Neural cell (in vitro differentiated cells): ENCODE data around the gene DKK1. TPM values are rescaled to one million over a fixed set of nuclear protein-coding genes. Genes with fewer than 3 reads are reported as not detected.

Experiments used
- H2AFZ ChIP-seq: fragments of 200-600, 300-800 bp; sonication (generic), shearing (Covaris generic); 2 replicates; pipeline ENCODE4 v1.6.0; 2014; ENCODE audit warnings: low read depth, mild to moderate bottlenecking, antibody characterized with exemption, low read length, moderate library complexity
- H3F3A ChIP-seq: fragments of 200-600 bp; shearing (Covaris generic); 2 replicates; pipeline ENCODE4 v1.6.1; 2016; ENCODE audit warnings: mild to moderate bottlenecking, moderate library complexity, mixed read lengths, antibody characterized with exemption, low read length; ENCODE audit not compliant: insufficient read depth, poor library complexity, severe bottlenecking
- H3K27ac ChIP-seq: fragments of 200-600, 300-800 bp; sonication (generic), shearing (Covaris generic); 2 replicates; pipeline ENCODE4 v1.5.1; 2014; ENCODE audit warnings: mild to moderate bottlenecking, low read length, moderate library complexity
- H3K27me3 ChIP-seq: fragments of 300-800, 200-600 bp; sonication (generic), shearing (Covaris generic); 2 replicates; pipeline ENCODE4 v1.6.0; 2014; ENCODE audit warnings: mild to moderate bottlenecking, low read depth, low read length, moderate library complexity; ENCODE audit not compliant: insufficient read depth
- H3K36me3 ChIP-seq: fragments of 300-800, 200-600 bp; sonication (generic), shearing (Covaris generic); 2 replicates; pipeline ENCODE4 v1.5.1; 2014; ENCODE audit warnings: mild to moderate bottlenecking, antibody characterized with exemption, low read length, moderate library complexity; ENCODE audit not compliant: insufficient read depth
- H3K4me2 ChIP-seq: fragments of 300-800, 200-600 bp; sonication (generic), shearing (Covaris generic); 2 replicates; pipeline ENCODE4 v1.6.0; 2014; ENCODE audit warnings: mild to moderate bottlenecking, low read length
- H3K4me3 ChIP-seq: fragments of 300-800, 200-600 bp; sonication (generic), shearing (Covaris generic); 2 replicates; pipeline ENCODE4 v1.5.1; 2014; ENCODE audit warnings: mild to moderate bottlenecking, low read length, moderate library complexity
- H3K79me2 ChIP-seq: fragments of 200-600 bp; shearing (Covaris generic); replicated peaks from 2 replicates; pipeline ENCODE4 v1.6.0; 2014; ENCODE audit warnings: mild to moderate bottlenecking, low read length, moderate library complexity; ENCODE audit not compliant: insufficient read depth
- H3K9ac ChIP-seq: fragments of 300-800, 200-600 bp; sonication (generic), shearing (Covaris generic); 2 replicates; pipeline ENCODE4 v1.6.1; 2016; ENCODE audit warnings: mild to moderate bottlenecking, low read length, mixed read lengths
- H3K9me2 ChIP-seq: fragments of 200-600 bp; shearing (Covaris generic); 2 replicates; pipeline ENCODE4 v1.6.1; 2016; ENCODE audit warnings: mild to moderate bottlenecking, low read length, mixed read lengths; ENCODE audit not compliant: insufficient read depth
- H3K9me3 ChIP-seq: fragments of 200-600, 300-800 bp; sonication (generic), shearing (Covaris generic); 2 replicates; pipeline ENCODE4 v1.6.1; 2016; ENCODE audit warnings: mild to moderate bottlenecking, mixed run types, low read length, moderate library complexity, mixed read lengths
- H4K20me1 ChIP-seq: fragments of 200-600 bp; shearing (Covaris generic); 2 replicates; pipeline ENCODE4 v1.6.1; 2016; ENCODE audit warnings: mild to moderate bottlenecking, mixed run types; ENCODE audit not compliant: insufficient read depth
- CTCF ChIP-seq: fragments of 450-650 bp; IDR thresholded peaks from 2 replicates; pipeline ENCODE4 v1.5.1; 2014; ENCODE audit warnings: antibody characterized with exemption, mild to moderate bottlenecking, moderate library complexity; ENCODE audit not compliant: poor library complexity, severe bottlenecking
- EP300 ChIP-seq: fragments of 450-650 bp; conservative IDR thresholded peaks from 2 replicates; pipeline ENCODE4 v1.6.1; 2014; ENCODE audit warnings: antibody characterized with exemption, mild to moderate bottlenecking, moderate library complexity; ENCODE audit not compliant: poor library complexity, severe bottlenecking
- EZH2 ChIP-seq: fragments of 200-600, 300-800 bp; shearing (Covaris generic), sonication (generic); IDR thresholded peaks from 2 replicates; pipeline ENCODE4 v1.6.1; 2014; ENCODE audit warnings: antibody characterized with exemption, low read length, borderline replicate concordance, mild to moderate bottlenecking; ENCODE audit not compliant: insufficient read depth, poor library complexity, severe bottlenecking
- MXI1 ChIP-seq: fragments of 450-650 bp; conservative IDR thresholded peaks from 2 replicates; pipeline ENCODE4 v1.6.1; 2014; ENCODE audit warnings: antibody characterized with exemption, mild to moderate bottlenecking; ENCODE audit not compliant: poor library complexity, severe bottlenecking
- POLR2AphosphoS5 ChIP-seq: IDR thresholded peaks from 2 replicates; pipeline ENCODE4 v1.6.1; 2012
- RAD21 ChIP-seq: fragments of 450-650 bp; conservative IDR thresholded peaks from 2 replicates; pipeline ENCODE4 v1.6.1; 2014; ENCODE audit warnings: antibody characterized with exemption, mild to moderate bottlenecking, moderate library complexity
- REST ChIP-seq: IDR thresholded peaks from 2 replicates; pipeline ENCODE4 v1.6.1; 2012; ENCODE audit warnings: borderline replicate concordance
- SMC3 ChIP-seq: fragments of 450-650 bp; conservative IDR thresholded peaks from 2 replicates; pipeline ENCODE4 v1.6.1; 2014; ENCODE audit warnings: antibody characterized with exemption, mild to moderate bottlenecking, moderate library complexity; ENCODE audit not compliant: poor library complexity
- TAF1 ChIP-seq: IDR thresholded peaks from 2 replicates; pipeline ENCODE4 v1.6.1; 2012; ENCODE audit warnings: low read depth
- polyA plus RNA-seq: library from polyadenylated mRNA; depleted of rRNA; stranded (reverse); fragments of >200 nt; gene quantifications from 2 replicates; pipeline ENCODE4 v1.2.3, GENCODE V29; 2014

Gene DKK1
- polyA plus RNA-seq, 1 donor from 2014 or later = 0.12 TPM

GRCh38 chr10:52266858-52267257 lies 47.2 kb upstream of the DKK1 start:
- Histone ChIP-seq H3F3A (no peaks in the 10 kb centered on the region), H3K27ac (no peak overlapping the region), H4K20me1 (no peaks in the 10 kb centered on the region), H3K4me3 (no peak overlapping the region), H2AFZ (no peak overlapping the region), H3K9me2 (no peaks in the 10 kb centered on the region), H3K4me2 (no peak overlapping the region), H3K9me3 (no peaks in the 10 kb centered on the region), H3K27me3 (no peaks in the 10 kb centered on the region), H3K9ac (no peak overlapping the region), H3K79me2 (no peaks in the 10 kb centered on the region), H3K36me3 (no peaks in the 10 kb centered on the region)
- TF ChIP-seq TAF1 (no peak), RAD21 (no peak), SMC3 (no peak)

GRCh38 chr10:52268790-52269189 lies 45.3 kb upstream of the DKK1 start:
- Histone ChIP-seq H3K9me2 (no peaks in the 10 kb centered on the region), H3K36me3 (no peaks in the 10 kb centered on the region), H3K4me3 (no peak overlapping the region), H3K79me2 (no peaks in the 10 kb centered on the region), H3F3A (no peaks in the 10 kb centered on the region), H2AFZ (no peak overlapping the region), H3K27ac (no peak overlapping the region), H3K4me2 (no peak overlapping the region), H3K9ac (no peak overlapping the region), H3K27me3 (no peaks in the 10 kb centered on the region), H3K9me3 (no peaks in the 10 kb centered on the region), H4K20me1 (no peaks in the 10 kb centered on the region)
- TF ChIP-seq EZH2 = no peak
- TF ChIP-seq POLR2AphosphoS5 = no peak
- TF ChIP-seq REST = no peak
- no peak for TF ChIP-seq MXI1
- no peak for TF ChIP-seq EP300

- H3K36me3 ChIP-seq = no peaks in the 10 kb centered on the region
- no peaks in the 10 kb centered on the region for H3K27me3 ChIP-seq
- no peak overlapping the region for H3K4me3 ChIP-seq
- no peak overlapping the region for H3K9ac ChIP-seq
- H4K20me1 ChIP-seq = no peaks in the 10 kb centered on the region
- H3K9me2 ChIP-seq = no peaks in the 10 kb centered on the region
- no peak overlapping the region for H3K4me2 ChIP-seq
- H3K79me2 ChIP-seq = no peaks in the 10 kb centered on the region
- H3F3A ChIP-seq = no peaks in the 10 kb centered on the region
- TF ChIP-seq EP300 (peak; percentile 17), CTCF (no peak), MXI1 (no peak), SMC3 (no peak)
- no peak overlapping the region for H3K27ac ChIP-seq
- H2AFZ ChIP-seq = no peak overlapping the region
- H3K9me3 ChIP-seq = no peaks in the 10 kb centered on the region
Observed at GRCh38 chr10:52269233-52269632, 44.8 kb upstream of the DKK1 start.
